OCI-LY1 (cell line): Measurements from ENCODE around the gene IFIH1.

ENCODE experiments used
- H2AFZ ChIP-seq: fragments of 200-600 bp; sonication (generic), shearing (Covaris generic); 2 replicates; pipeline ENCODE4 v1.6.0; 2014; ENCODE audit warnings: antibody characterized with exemption, mild to moderate bottlenecking, low read length
- H3F3A ChIP-seq: fragments of 200-600 bp; sonication (generic), shearing (Covaris generic); 2 replicates; pipeline ENCODE4 v1.6.0; 2014; ENCODE audit warnings: mild to moderate bottlenecking, antibody characterized with exemption, low read length, moderate library complexity; ENCODE audit not compliant: insufficient read depth
- H3K27ac ChIP-seq: fragments of 200-600 bp; sonication (generic); 2 replicates; pipeline ENCODE4 v1.5.1; 2014; ENCODE audit warnings: low read length, mixed run types, mild to moderate bottlenecking, low read depth; ENCODE audit not compliant: poor library complexity, severe bottlenecking
- H3K27me3 ChIP-seq: fragments of 200-600 bp; sonication (generic); 2 replicates; pipeline ENCODE4 v1.6.0; 2014; ENCODE audit warnings: antibody characterized with exemption, mild to moderate bottlenecking, low read length, moderate library complexity; ENCODE audit not compliant: insufficient read depth
- H3K36me3 ChIP-seq: fragments of 200-600 bp; sonication (generic); 2 replicates; pipeline ENCODE4 v1.6.1; 2014; ENCODE audit warnings: mild to moderate bottlenecking, antibody characterized with exemption, low read length, moderate library complexity, mixed read lengths; ENCODE audit not compliant: insufficient read depth
- H3K4me1 ChIP-seq: fragments of 200-600 bp; sonication (generic); 2 replicates; pipeline ENCODE4 v1.5.1; 2014; ENCODE audit warnings: mild to moderate bottlenecking, low read length, moderate library complexity; ENCODE audit not compliant: insufficient read depth, severe bottlenecking
- H3K4me2 ChIP-seq: fragments of 200-600 bp; sonication (generic), shearing (Covaris generic); 2 replicates; pipeline ENCODE4 v1.6.1; 2014; ENCODE audit warnings: low read length
- H3K4me3 ChIP-seq: fragments of 200-600 bp; sonication (generic); 2 replicates; pipeline ENCODE4 v1.5.1; 2014; ENCODE audit warnings: low read length, low read depth, mild to moderate bottlenecking, mixed read lengths; ENCODE audit not compliant: poor library complexity, severe bottlenecking
- H3K79me2 ChIP-seq: fragments of 200-600 bp; shearing (Covaris generic); 2 replicates; pipeline ENCODE4 v1.6.1; 2016; ENCODE audit warnings: mixed run types, low read length, mixed read lengths; ENCODE audit not compliant: insufficient read depth
- H3K9ac ChIP-seq: fragments of 200-600 bp; sonication (generic), shearing (Covaris generic); 2 replicates; pipeline ENCODE4 v1.6.1; 2014; ENCODE audit warnings: mild to moderate bottlenecking, low read length, mixed read lengths
- H3K9me2 ChIP-seq: fragments of 200-600 bp; sonication (generic), shearing (Covaris generic); 2 replicates; pipeline ENCODE4 v1.6.1; 2014; ENCODE audit warnings: low read depth, mild to moderate bottlenecking, low read length, mixed read lengths
- H3K9me3 ChIP-seq: fragments of 200-600 bp; shearing (Covaris generic); 2 replicates; pipeline ENCODE4 v1.6.1; 2014; ENCODE audit warnings: low read length, mixed read lengths
- H4K20me1 ChIP-seq: fragments of 200-600 bp; sonication (generic), shearing (Covaris generic); 2 replicates; pipeline ENCODE4 v1.6.0; 2016; ENCODE audit warnings: mild to moderate bottlenecking, low read length; ENCODE audit not compliant: insufficient read depth
- CTCF ChIP-seq: fragments of 200-600 bp; sonication (generic), shearing (Covaris generic); IDR thresholded peaks from 2 replicates; pipeline ENCODE4 v1.5.1; 2017; ENCODE audit warnings: mild to moderate bottlenecking, antibody characterized with exemption, low read length, moderate library complexity, mixed read lengths
- EZH2 ChIP-seq: fragments of 200-600 bp; sonication (generic), shearing (Covaris generic); IDR thresholded peaks from 2 replicates; pipeline ENCODE4 v1.8.0; 2017; ENCODE audit warnings: borderline replicate concordance, mixed run types, mild to moderate bottlenecking, antibody characterized with exemption, low read length, moderate library complexity, mixed read lengths

IFIH1 gene

GRCh38 chr2:162234620-162235462 is 83.6 kb downstream of the IFIH1 start:
- Histone ChIP-seq H3F3A (no peaks in the 10 kb centered on the region), H4K20me1 (no peaks in the 10 kb centered on the region), H3K9me3 (no peaks in the 10 kb centered on the region), H3K9me2 (no peaks in the 10 kb centered on the region), H2AFZ (no peak overlapping the region), H3K27ac (no peak overlapping the region), H3K27me3 (no peaks in the 10 kb centered on the region; the same call in 1 of the 2 replicates), H3K36me3 (no peaks in the 10 kb centered on the region), H3K4me3 (no peak overlapping the region), H3K4me2 (no peak overlapping the region), H3K79me2 (no peaks in the 10 kb centered on the region), H3K4me1 (no peaks in the 10 kb centered on the region), H3K9ac (no peak overlapping the region)
- TF ChIP-seq CTCF, result no peak
- no peak for TF ChIP-seq EZH2

GRCh38 chr2:162233197-162233596 is 85.3 kb downstream of the IFIH1 start:
- Histone ChIP-seq H3K9ac (no peak overlapping the region), H3K27ac (no peak overlapping the region), H3K9me3 (no peaks in the 10 kb centered on the region), H3K4me2 (no peak overlapping the region), H3K9me2 (no peaks in the 10 kb centered on the region), H2AFZ (no peak overlapping the region), H4K20me1 (no peaks in the 10 kb centered on the region), H3K79me2 (no peaks in the 10 kb centered on the region), H3F3A (no peaks in the 10 kb centered on the region), H3K36me3 (no peaks in the 10 kb centered on the region), H3K27me3 (no peaks in the 10 kb centered on the region; the same call in 1 of the 2 replicates), H3K4me3 (no peak overlapping the region), H3K4me1 (no peaks in the 10 kb centered on the region)
- TF ChIP-seq CTCF (no peak), EZH2 (no peak)

- no peak overlapping the region for H3K4me3 ChIP-seq
- TF ChIP-seq EZH2 (no peak), CTCF (no peak)
- no peaks in the 10 kb centered on the region for H3K79me2 ChIP-seq
- no peak overlapping the region for H3K4me2 ChIP-seq
- H2AFZ ChIP-seq, result no peak overlapping the region
- no peak overlapping the region for H3K27ac ChIP-seq
- H3F3A ChIP-seq, result no peaks in the 10 kb centered on the region
- no peak overlapping the region for H3K9ac ChIP-seq
- no peaks in the 10 kb centered on the region for H3K9me3 ChIP-seq
- H3K9me2 ChIP-seq, result no peaks in the 10 kb centered on the region
- no peaks in the 10 kb centered on the region for H3K36me3 ChIP-seq
- H3K4me1 ChIP-seq, result no peaks in the 10 kb centered on the region
- H4K20me1 ChIP-seq, result no peaks in the 10 kb centered on the region
- no peaks in the 10 kb centered on the region; the same call in 1 of the 2 replicates for H3K27me3 ChIP-seq
These were observed 85.8 kb downstream of the IFIH1 start for GRCh38 chr2:162232671-162233070.
